ENCODE measurements around the gene NCCRP1. TPM values are rescaled to one million over a fixed set of nuclear protein-coding genes. Genes with fewer than 3 reads are reported as not detected.
"Not testable (repeated sequence)": the region's sequence is repeated elsewhere in the genome, so short reads cannot be mapped to it uniquely, and the experiment has no call there.

The NCCRP1 gene
- total RNA-seq, 1 donor from 2014 or later, result not detected

- DNase-seq (ENCODE audit: low read depth), result not testable (repeated sequence)
Measured at GRCh38 chr19:39243741-39244140, 47.0 kb downstream of the NCCRP1 start.

DNA sequence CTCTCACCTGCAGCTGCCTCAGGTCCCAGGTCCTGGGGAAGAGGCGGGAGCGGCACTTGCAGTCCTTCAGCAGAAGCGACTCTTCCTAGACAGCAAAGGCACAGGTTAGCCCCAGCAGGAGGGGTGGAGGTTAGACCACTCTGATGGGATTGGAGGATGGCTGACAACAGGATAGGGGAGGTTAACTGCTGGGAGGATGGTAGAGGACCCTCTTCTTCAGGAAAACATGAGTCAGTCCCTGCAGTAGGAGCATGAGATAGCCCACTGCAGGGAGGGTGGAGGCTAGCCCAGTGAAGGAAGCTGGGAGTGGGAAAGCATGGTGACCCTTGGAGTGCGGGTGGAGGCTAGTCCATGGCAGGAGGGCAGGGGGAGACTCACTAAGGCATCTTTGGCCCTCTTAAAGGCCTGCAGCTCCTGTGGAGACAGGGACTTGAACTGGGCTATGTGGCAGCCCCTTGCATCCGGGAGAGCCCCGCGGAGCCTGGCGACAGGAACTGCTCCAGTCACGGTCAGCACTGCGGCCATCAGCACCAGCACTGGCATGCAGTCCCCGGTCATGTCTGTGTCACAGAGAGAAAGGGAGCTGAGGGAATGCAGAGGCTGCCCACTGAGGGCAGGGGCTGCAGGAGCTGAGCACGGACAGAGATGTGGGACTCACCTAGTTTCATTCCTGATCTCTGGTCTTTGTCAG is 47.8 kb downstream of the NCCRP1 start, which contains the start of gene IFNL3:
Gene IFNL3 (minus strand): TSS at position 597 of the 691 bp plus-strand sequence. CDS start 39 bp downstream, at position 558.
- DNase-seq (ENCODE audit: low read depth), result not testable (repeated sequence)

GRCh38 chr19:39245166-39245565 is 48.4 kb downstream of the NCCRP1 start:
- not testable (repeated sequence) for DNase-seq (ENCODE audit: low read depth)

DNA sequence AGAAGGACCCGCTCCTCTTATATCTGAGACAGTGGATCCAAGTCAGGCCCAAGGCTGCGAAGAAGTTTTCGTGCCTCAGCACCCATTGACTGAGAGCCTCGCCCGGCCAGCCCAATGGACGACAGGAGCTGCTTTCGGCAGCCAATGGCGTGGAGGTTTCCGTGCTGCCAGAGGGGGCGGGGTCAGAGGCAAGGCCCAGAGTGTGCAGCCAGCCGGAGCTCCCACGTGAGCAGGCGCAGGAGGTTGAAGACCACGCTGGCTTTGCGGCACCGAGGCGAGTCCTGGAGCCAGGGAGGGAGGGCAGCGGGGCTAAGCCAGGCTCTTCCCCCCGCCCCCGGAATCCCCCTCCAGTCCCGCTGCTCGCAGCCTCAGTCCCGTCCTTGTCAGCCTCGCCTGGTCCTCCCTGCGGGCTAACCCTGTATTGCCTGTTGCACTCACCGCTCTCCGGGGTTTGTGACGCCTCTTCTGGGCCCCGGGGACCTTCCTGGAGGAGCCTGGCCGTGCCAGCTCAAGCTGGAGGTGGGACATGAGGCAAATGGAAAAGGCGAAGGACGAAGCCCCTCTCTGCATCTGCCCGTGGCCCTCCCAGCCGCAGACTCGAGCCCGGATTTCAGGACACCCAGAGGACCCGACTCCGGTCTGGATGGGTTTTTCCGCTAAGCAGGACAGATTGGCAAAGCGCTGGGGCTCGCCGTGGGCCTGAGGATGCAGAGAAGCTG is 50.3 kb downstream of the NCCRP1 start:
- DNase-seq (ENCODE audit: low read depth), result no peak

GRCh38 chr19:39247701-39248664 is 51.2 kb downstream of the NCCRP1 start:
- DNase-seq (ENCODE audit: low read depth), result no peak

DNA sequence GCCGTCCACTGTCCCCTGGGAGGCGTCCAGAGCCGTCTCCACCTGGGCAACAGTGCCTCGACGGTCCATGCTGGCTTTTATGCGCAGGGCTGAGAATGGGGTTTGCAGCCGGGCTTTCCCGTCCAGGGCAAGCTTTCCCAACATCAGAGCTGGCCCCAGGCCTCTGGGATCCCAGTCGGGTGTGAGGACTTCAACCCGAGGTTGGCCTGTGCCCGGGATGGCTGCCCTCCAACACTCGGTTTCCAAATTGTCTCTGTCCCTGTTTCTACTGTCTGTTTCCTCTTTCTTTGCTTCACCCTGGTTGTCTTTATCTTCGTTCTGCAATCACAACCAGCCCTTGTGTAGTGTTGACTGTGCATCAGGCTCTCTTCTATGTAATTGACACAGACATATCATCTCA is 52.0 kb downstream of the NCCRP1 start, which contains the start of gene IFNL4:
Gene IFNL4 (minus strand): TSS at position 51 of the 400 bp plus-strand sequence.
- no peak for DNase-seq (ENCODE audit: low read depth)

GRCh38 chr19:39251081-39251480 is 54.3 kb downstream of the NCCRP1 start:
- no peak for DNase-seq (ENCODE audit: low read depth)

Other genes starting within 250 kb of the NCCRP1 start
- 21.5 and 22.1 TPM in 2 replicates for gene FBXO17, start 221.2 kb upstream of the NCCRP1 start, total RNA-seq
- gene FBXO27, start 164.4 kb upstream of the NCCRP1 start, total RNA-seq, result 6.8 and 15.5 TPM in 2 replicates
- gene ACP7, start 112.6 kb upstream of the NCCRP1 start, total RNA-seq, result not detected in 2 replicates
- gene PAK4, start 71.2 kb upstream of the NCCRP1 start, total RNA-seq, result 5.8 and 8.5 TPM in 2 replicates
- gene SYCN, start 7.3 kb downstream of the NCCRP1 start, total RNA-seq, result not detected in 2 replicates
- gene IFNL3, start 48.0 kb downstream of the NCCRP1 start, total RNA-seq, result not detected in 2 replicates
- gene IFNL4, start 51.9 kb downstream of the NCCRP1 start, total RNA-seq, result not detected in 2 replicates
- not detected in 2 replicates for gene IFNL2, start 71.4 kb downstream of the NCCRP1 start, total RNA-seq
- not detected in 2 replicates for gene IFNL1, start 99.4 kb downstream of the NCCRP1 start, total RNA-seq
- 0.05 and 0.13 TPM in 2 replicates for gene LRFN1, start 123.9 kb downstream of the NCCRP1 start, total RNA-seq
- gene GMFG, start 139.1 kb downstream of the NCCRP1 start, total RNA-seq, result not detected in 2 replicates
- 110 and 138 TPM in 2 replicates for gene SAMD4B, start 145.5 kb downstream of the NCCRP1 start, total RNA-seq
- 37.0 and 39.1 TPM in 2 replicates for gene PAF1, start 194.1 kb downstream of the NCCRP1 start, total RNA-seq
- gene MED29, start 194.4 kb downstream of the NCCRP1 start, total RNA-seq, result 28.1 and 29.3 TPM in 2 replicates
- gene ZFP36, start 209.9 kb downstream of the NCCRP1 start, total RNA-seq, result 6.8 and 7.3 TPM in 2 replicates
- gene PLEKHG2, start 215.7 kb downstream of the NCCRP1 start, total RNA-seq, result 14.3 and 20.6 TPM in 2 replicates
- gene RPS16, start 239.0 kb downstream of the NCCRP1 start, total RNA-seq, result 129 and 130 TPM in 2 replicates
- gene SUPT5H, start 248.6 kb downstream of the NCCRP1 start, total RNA-seq, result 107 and 124 TPM in 2 replicates